HepG2 (cell line): ENCODE results near the gene PLEKHN1. TPM values are rescaled to one million over a fixed set of nuclear protein-coding genes. Genes with fewer than 3 reads are reported as not detected.

Experiments used
- CSRNP1 ChIP-seq: sonication (generic); formaldehyde crosslinking; IDR thresholded peaks from 2 replicates; pipeline ENCODE4 v1.8.1; 2023; ENCODE audit warnings: mild to moderate bottlenecking, missing genetic modification reagents
- CSRNP2 ChIP-seq: sonication (generic); formaldehyde crosslinking; conservative IDR thresholded peaks from 2 replicates; pipeline ENCODE4 v1.8.0; 2022; ENCODE audit warnings: low read depth, missing genetic modification reagents
- HNF4G ChIP-seq, 2 experiments: sonication (generic) in 1 of 2; formaldehyde crosslinking in 1 of 2; IDR thresholded peaks; 2 replicates each; pipeline versions ENCODE4 v1.4.0 to v1.6.1; 2011 to 2020; ENCODE audit warnings: borderline replicate concordance in 2 of 2, low read depth in 2 of 2, mild to moderate bottlenecking in 2 of 2, low read length in 1 of 2, missing genetic modification reagents in 1 of 2, moderate library complexity in 1 of 2
- PPARG ChIP-seq: conservative IDR thresholded peaks from 2 replicates; pipeline ENCODE4 v1.6.1; 2016; ENCODE audit warnings: missing biosample characterization, missing genetic modification reagents
- RXRB ChIP-seq: IDR thresholded peaks from 2 replicates; pipeline ENCODE4 v1.6.1; 2016; ENCODE audit warnings: borderline replicate concordance, missing genetic modification reagents, missing compliant biosample characterization
- SMAD3 ChIP-seq: sonication (generic); formaldehyde crosslinking; IDR thresholded peaks from 2 replicates; pipeline ENCODE4 v1.4.0; 2020; ENCODE audit warnings: missing genetic modification reagents
- SOX13 ChIP-seq, 3 experiments: fragments of 450-650 bp in 1 of 3; sonication (generic) in 1 of 3; formaldehyde crosslinking in 1 of 3; IDR thresholded peaks in 2 of 3; conservative IDR thresholded peaks in 1 of 3; 2 replicates each; pipeline versions ENCODE4 v1.5.0 to v1.6.1; 2016 to 2020; ENCODE audit warnings: antibody characterized with exemption in 1 of 3, mild to moderate bottlenecking in 1 of 3, missing compliant biosample characterization in 1 of 3, missing genetic modification reagents in 1 of 3, moderate library complexity in 1 of 3
- XBP1 ChIP-seq: sonication (generic); formaldehyde crosslinking; IDR thresholded peaks from 2 replicates; pipeline ENCODE4 v1.5.0; 2020; ENCODE audit warnings: missing genetic modification reagents
- ZBTB7B ChIP-seq: sonication (generic); formaldehyde crosslinking; IDR thresholded peaks from 2 replicates; pipeline ENCODE4 v1.4.0; 2020; ENCODE audit warnings: missing genetic modification reagents
- ZFP37 ChIP-seq: sonication (generic); formaldehyde crosslinking; IDR thresholded peaks from 2 replicates; pipeline ENCODE4 v1.4.0; 2020; ENCODE audit warnings: missing genetic modification reagents, borderline replicate concordance
- ZNF142 ChIP-seq: sonication (generic); formaldehyde crosslinking; IDR thresholded peaks from 2 replicates; pipeline ENCODE4 v1.4.0; 2020; ENCODE audit warnings: missing genetic modification reagents
- ZNF563 ChIP-seq: sonication (generic); formaldehyde crosslinking; IDR thresholded peaks from 2 replicates; pipeline ENCODE4 v1.8.0; 2022; ENCODE audit warnings: mild to moderate bottlenecking, moderate library complexity, missing genetic modification reagents
- ZNF691 ChIP-seq: sonication (generic); formaldehyde crosslinking; IDR thresholded peaks from 2 replicates; pipeline ENCODE4 v1.4.0; 2020; ENCODE audit warnings: missing genetic modification reagents, low read depth, mild to moderate bottlenecking, borderline replicate concordance
- ZNF746 ChIP-seq: sonication (generic); formaldehyde crosslinking; IDR thresholded peaks from 2 replicates; pipeline ENCODE4 v1.8.0; 2022; ENCODE audit warnings: mild to moderate bottlenecking, missing genetic modification reagents
- polyA plus RNA-seq, 8 experiments: library from polyadenylated mRNA; depleted of rRNA in 3 of 8; stranded (reverse) in 7 of 8; unstranded in 1 of 8; fragments of >200 nt; fragmentation: Illumina TruSeq in 4 of 8; extraction: Trizol in 4 of 8; gene quantifications; 2 replicates each; pipeline versions ENCODE4 v1.2.1 to v1.2.3, GENCODE V29; 2011 to 2016; ENCODE audit warnings: low read depth in 4 of 8, missing spikeins in 1 of 8, mixed read lengths in 1 of 8; ENCODE audit not compliant: insufficient read depth in 1 of 8
- total RNA-seq, 5 experiments: library from RNA; depleted of rRNA; stranded (reverse); fragments of >200 nt; fragmentation: Illumina TruSeq; extraction: Trizol; gene quantifications; 2 replicates each; pipeline ENCODE4 v1.2.3, GENCODE V29; 2016; ENCODE audit warnings: low read depth in 1 of 5

The PLEKHN1 gene
- total and polyA plus RNA-seq, 2 of the 13 experiments (the other 11 are each of a cell fraction or from before 2014, with no cell fraction given) = 0.42 to 0.58 TPM

GRCh38 chr1:966704-967300 lies 520 bp downstream of the PLEKHN1 start (continued):
- TF ChIP-seq ZNF691 (CRISPR knock-in tag) (peak; percentile 57; the same call in 1 of the 2 replicates), ZNF746 (no peak), ZNF142 (CRISPR knock-in tag) (peak; percentile 76; the same call in 1 of the 2 replicates), CSRNP1 (CRISPR knock-in tag) (peak; percentile 86; the same call in 1 of the 2 replicates), ZBTB7B (peak; percentile 36; the same call in 1 of the 2 replicates), XBP1 (CRISPR knock-in tag) (no peak), ZNF563 (0 out of 2 replicates have a peak, but pooled peaks have one; percentile 31), SMAD3 (CRISPR knock-in tag) (0 out of 2 replicates have a peak, but pooled peaks have one; percentile 18), CSRNP2 (CRISPR knock-in tag) (no peak), ZFP37 (CRISPR knock-in tag) (0 out of 2 replicates have a peak, but pooled peaks have one; percentile 12), RXRB (CRISPR knock-in tag) (no peak), HNF4G (IDR thresholded peaks at IDR 0.05; ENCODE audit: borderline replicate concordance, low read depth, low read length) (no peak), HNF4G (CRISPR knock-in tag; IDR thresholded peaks at IDR 0.05; ENCODE audit: borderline replicate concordance, low read depth) (0 out of 2 replicates have a peak, but pooled peaks have one; percentile 30), SOX13 (IDR thresholded peaks at IDR 0.05) (no peak), SOX13 (CRISPR knock-in tag; conservative IDR thresholded peaks at IDR 0.05 in 1 of 2, IDR thresholded peaks at IDR 0.05 in 1 of 2) (peak in 1 of 2 experiments; percentile 16; a peak in 1 of 4 replicates), PPARG (CRISPR knock-in tag) (0 out of 2 replicates have a peak, but pooled peaks have one; percentile 23)
